Esophagus (tissue), 2 donors: ENCODE results near the gene TIAM2. TPM values are rescaled to one million over a fixed set of nuclear protein-coding genes. Genes with fewer than 3 reads are reported as not detected.
"Not testable (repeated sequence)": the region's sequence is repeated elsewhere in the genome, so short reads cannot be mapped to it uniquely, and the experiment has no call there.

Experiments used
- H3K27ac ChIP-seq, 2 donors: one replicate each; pipeline ENCODE4 v1.5.1; 2013; ENCODE audit warnings: low read depth in 2 of 2, mild to moderate bottlenecking in 2 of 2, inconsistent platforms in 1 of 2, low read length in 1 of 2, moderate library complexity in 1 of 2
- H3K27me3 ChIP-seq, 2 donors: one replicate each; pipeline ENCODE4 v1.6.1; 2013; ENCODE audit warnings: low read length in 2 of 2, control low read depth in 1 of 2, mild to moderate bottlenecking in 1 of 2; ENCODE audit not compliant: insufficient read depth in 2 of 2, control insufficient read depth in 1 of 2
- H3K36me3 ChIP-seq, 2 donors: one replicate each; pipeline ENCODE4 v1.6.1; 2013; ENCODE audit warnings: low read length in 1 of 2; ENCODE audit not compliant: control insufficient read depth in 2 of 2, insufficient read depth in 2 of 2
- H3K4me1 ChIP-seq, 2 donors: one replicate each; pipeline ENCODE4 v1.6.1; 2013; ENCODE audit warnings: low read length in 1 of 2; ENCODE audit not compliant: control insufficient read depth in 2 of 2, insufficient read depth in 2 of 2
- H3K4me3 ChIP-seq, 2 donors: one replicate each; pipeline ENCODE4 v1.5.1; 2013; ENCODE audit warnings: low read length in 2 of 2, mild to moderate bottlenecking in 2 of 2, low read depth in 1 of 2, moderate library complexity in 1 of 2
- H3K9me3 ChIP-seq, 2 donors: one replicate each; pipeline ENCODE4 v1.6.1; 2013; ENCODE audit warnings: mild to moderate bottlenecking in 2 of 2, low read depth in 1 of 2, low read length in 1 of 2, moderate library complexity in 1 of 2; ENCODE audit not compliant: control insufficient read depth in 2 of 2, insufficient read depth in 1 of 2
- WGBS, 2 donors: extraction: QIAGEN DNeasy Blood & Tissue Kit; methylation state at CpG; one replicate each; pipeline ENCODE4 v1.1.7; 2013; 5-methylcytosine and 5-hydroxymethylcytosine counted together
- polyA plus RNA-seq, 2 donors: library from polyadenylated mRNA; stranded (reverse); fragments of 200-250 nt; gene quantifications; one replicate each; pipeline ENCODE4 v1.2.3, GENCODE V29; 2013
- donor health status: healthy with polysubstance abuse.
- donor health status: Bipolar disorder and iron deficiency.

The TIAM2 gene
- polyA plus RNA-seq, 2 donors: 2.3 to 3.1 TPM

GRCh38 chr6:155201461-155202226 is 206.5 kb downstream of the TIAM2 start:
- Histone ChIP-seq H3K9me3 (no peaks in the 10 kb centered on the region), H3K27ac (no peak overlapping the region), H3K4me1 (no peaks in the 10 kb centered on the region), H3K4me3 (no peak overlapping the region), H3K27me3 (no peaks in the 10 kb centered on the region), H3K36me3 (no peaks in the 10 kb centered on the region)
- 48 to 57% methylated on average over 7 of the region's 7 CpGs for WGBS, 2 donors

GRCh38 chr6:155207223-155207622 is 212.1 kb downstream of the TIAM2 start:
- no peaks in the 10 kb centered on the region for H3K27me3 ChIP-seq
- no peak overlapping the region for H3K27ac ChIP-seq
- peaks cover 0 to 3% of the 10 kb centered on the region in 2 donors for H3K9me3 ChIP-seq
- H3K4me1 ChIP-seq: no peaks in the 10 kb centered on the region
- WGBS, 2 donors: 78 to 84% methylated on average over 5 of the region's 5 CpGs
- no peak overlapping the region for H3K4me3 ChIP-seq
- no peaks in the 10 kb centered on the region for H3K36me3 ChIP-seq

GRCh38 chr6:155212106-155212505 is 217.0 kb downstream of the TIAM2 start:
- Histone ChIP-seq H3K36me3 (no peaks in the 10 kb centered on the region), H3K4me3 (no peak overlapping the region), H3K4me1 (peaks cover 0 to 14% of the 10 kb centered on the region in 2 donors), H3K27me3 (no peaks in the 10 kb centered on the region), H3K9me3 (peaks cover 0 to 3% of the 10 kb centered on the region in 2 donors), H3K27ac (no peak overlapping the region)
- 61 to 63% methylated on average over 3 of the region's 3 CpGs for WGBS, 2 donors

DNA sequence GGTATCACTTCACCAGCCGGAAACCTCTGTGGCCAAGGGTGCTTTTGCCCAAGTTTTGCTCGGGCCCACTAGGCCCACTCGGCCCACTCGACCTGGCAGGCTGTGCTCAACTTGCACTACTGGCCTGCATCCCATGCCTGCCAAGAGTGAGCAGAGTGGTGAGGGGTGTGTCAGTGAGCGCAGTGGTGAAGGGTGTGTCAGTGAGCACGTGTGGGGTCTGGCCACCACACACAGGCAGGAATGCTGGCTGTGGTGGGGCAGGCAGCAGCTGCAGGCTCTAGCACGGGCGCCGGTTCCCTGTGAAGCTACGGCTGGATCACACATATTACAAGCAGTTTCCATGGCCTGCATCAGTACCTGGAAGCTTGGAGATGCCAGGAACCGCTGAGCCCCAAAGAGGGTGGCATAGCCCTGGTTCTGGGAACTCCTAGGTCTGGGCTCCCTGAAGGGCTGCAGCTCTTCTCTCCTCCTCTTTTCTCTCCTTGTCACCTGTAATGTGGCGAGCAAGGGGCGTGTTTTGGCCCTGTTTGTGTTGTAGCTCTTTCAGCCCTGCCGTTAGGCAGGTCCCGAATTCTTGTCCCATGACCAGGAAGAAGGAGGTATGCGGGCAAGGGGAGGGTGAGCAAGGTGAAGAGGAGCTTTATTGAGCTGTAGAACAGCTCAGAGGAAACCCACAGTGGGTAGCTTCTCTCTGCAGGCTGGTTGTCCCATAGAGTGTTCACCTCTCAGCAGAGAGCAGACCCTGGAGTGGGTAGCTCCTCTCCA is 217.7 kb downstream of the TIAM2 start:
- Histone ChIP-seq H3K4me3 (no peak overlapping the region), H3K4me1 (peaks cover 0 to 14% of the 10 kb centered on the region in 2 donors), H3K27ac (no peak overlapping the region), H3K36me3 (no peaks in the 10 kb centered on the region), H3K9me3 (no peaks in the 10 kb centered on the region), H3K27me3 (no peaks in the 10 kb centered on the region)
- whole genome bisulfite sequencing, 2 donors: 71 to 84% methylated on average over 16 of the region's 16 CpGs

DNA sequence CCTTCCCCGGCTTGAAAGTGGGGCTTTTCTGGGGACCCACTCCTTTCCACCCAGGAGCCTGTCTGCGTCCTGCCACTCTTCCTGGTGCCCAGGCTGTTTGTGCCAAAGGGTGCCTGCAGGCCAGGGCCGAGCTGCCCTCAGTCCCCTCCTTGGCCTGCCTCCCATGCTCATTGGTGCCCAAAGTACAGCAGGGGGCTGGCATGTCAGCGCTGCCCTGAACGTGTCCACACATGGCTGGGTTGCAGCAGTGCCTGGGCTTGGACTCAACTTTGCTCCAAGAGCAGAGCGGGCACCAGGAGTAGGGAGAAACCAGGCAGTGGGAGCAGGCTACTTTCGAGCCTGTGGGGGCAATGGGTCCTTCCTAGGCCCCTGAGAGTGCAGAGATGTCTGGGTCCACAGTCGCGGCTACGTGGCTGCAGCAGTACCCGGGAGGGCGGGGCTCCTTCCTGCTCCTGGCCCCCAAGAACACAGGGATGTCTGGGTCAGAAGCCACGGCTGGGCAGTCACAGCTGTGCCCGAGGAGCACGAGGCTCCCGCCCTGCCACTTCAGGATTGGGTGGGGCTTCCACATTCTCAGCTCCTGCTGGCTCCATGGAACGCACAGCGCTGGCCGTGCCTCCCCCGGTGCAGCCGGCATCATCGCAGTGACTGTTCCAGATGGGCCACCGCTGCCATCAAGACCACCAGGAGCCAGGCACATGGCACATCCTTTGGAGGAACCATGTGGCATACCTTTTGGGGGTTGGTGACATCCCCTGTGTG is 218.7 kb downstream of the TIAM2 start:
- Histone ChIP-seq H3K36me3 (no peaks in the 10 kb centered on the region), H3K27me3 (no peaks in the 10 kb centered on the region), H3K9me3 (no peaks in the 10 kb centered on the region), H3K27ac (no peak overlapping the region), H3K4me1 (peaks cover 0 to 14% of the 10 kb centered on the region in 2 donors), H3K4me3 (no peak overlapping the region)
- WGBS, 2 donors: 72 to 77% methylated on average over 22 to 23 of the region's 23 CpGs

DNA sequence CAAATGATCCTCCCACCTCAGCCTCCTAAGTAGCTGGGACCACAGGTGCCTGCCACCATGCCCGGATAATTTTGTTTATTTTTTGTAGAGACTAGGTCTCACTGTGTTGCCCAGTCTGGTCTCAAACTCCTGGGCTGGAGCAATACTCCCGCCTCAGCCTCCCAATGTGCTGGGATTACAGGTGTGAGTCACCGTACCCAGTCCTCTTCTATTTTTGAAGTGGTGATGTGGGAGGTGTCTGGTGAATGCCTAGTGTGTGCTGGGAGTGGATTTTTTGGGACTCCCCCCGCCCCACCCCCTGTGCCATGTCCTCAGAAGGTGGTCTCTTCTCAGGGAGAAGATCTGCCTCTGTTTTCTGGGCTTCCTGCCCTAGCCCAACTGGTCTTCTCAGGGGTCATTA is 220.8 kb downstream of the TIAM2 start:
- H3K27ac ChIP-seq: no peak overlapping the region
- no peaks in the 10 kb centered on the region for H3K27me3 ChIP-seq
- H3K9me3 ChIP-seq: no peaks in the 10 kb centered on the region
- H3K4me1 ChIP-seq: peaks cover 2 to 21% of the 10 kb centered on the region in 2 donors
- WGBS, 2 donors: 81 to 84% methylated on average over 4 of the region's 4 CpGs
- H3K4me3 ChIP-seq: no peak overlapping the region
- H3K36me3 ChIP-seq: no peaks in the 10 kb centered on the region

DNA sequence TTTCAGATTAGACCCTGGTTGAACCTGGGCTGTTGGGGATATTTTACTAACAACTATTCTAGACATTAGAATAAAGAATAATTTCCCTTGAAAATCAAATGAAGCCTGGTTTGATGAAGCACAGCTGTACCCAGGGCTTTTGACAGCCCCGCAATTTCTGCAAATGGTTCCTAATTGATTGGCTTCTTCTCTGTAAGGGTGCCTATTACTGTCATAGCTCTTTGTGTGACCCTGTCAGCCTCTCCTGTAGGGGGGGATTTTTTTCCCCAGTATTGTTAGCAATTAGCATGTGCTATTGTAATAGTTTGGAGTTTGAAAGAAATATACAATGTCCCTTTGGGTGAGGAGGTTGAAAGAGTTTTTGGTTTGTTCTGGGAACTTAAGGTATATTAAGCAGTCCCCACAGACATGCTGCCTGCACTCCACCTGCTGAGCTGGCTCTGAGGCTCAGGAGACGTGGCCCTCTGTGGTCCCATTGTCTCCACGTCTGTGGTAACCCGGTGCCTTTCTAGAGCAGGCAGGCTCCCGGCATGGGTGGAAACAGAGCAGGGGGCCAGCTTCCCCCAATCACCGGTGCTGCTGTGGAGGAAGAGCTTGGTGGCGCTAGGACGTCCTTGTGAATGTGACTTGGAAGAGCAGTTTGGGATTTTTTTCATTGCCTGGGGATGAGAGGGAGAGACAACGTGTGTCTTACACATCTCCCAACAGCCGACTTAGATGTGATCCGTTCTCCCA is 221.4 kb downstream of the TIAM2 start:
- H3K4me1 ChIP-seq: peaks cover 2 to 21% of the 10 kb centered on the region in 2 donors
- H3K27ac ChIP-seq: peak overlapping the region in 1 of 2 donors; percentile 29
- no peak overlapping the region for H3K4me3 ChIP-seq
- 37 to 47% methylated on average over 11 of the region's 11 CpGs for WGBS, 2 donors
- H3K27me3 ChIP-seq: no peaks in the 10 kb centered on the region
- no peaks in the 10 kb centered on the region for H3K36me3 ChIP-seq
- no peaks in the 10 kb centered on the region for H3K9me3 ChIP-seq

- H3K27me3 ChIP-seq, H3K36me3 ChIP-seq, H3K27ac ChIP-seq, H3K9me3 ChIP-seq, H3K4me3 ChIP-seq: not testable (repeated sequence)
- 92% methylated on average over 14 to 20 of the region's 20 CpGs for WGBS, 2 donors
- peaks cover 2 to 15% of the 10 kb centered on the region in 2 donors for H3K4me1 ChIP-seq
Measured at GRCh38 chr6:155218711-155219110, 223.6 kb downstream of the TIAM2 start.

GRCh38 chr6:155219299-155219698 is 224.2 kb downstream of the TIAM2 start:
- Histone ChIP-seq H3K9me3 (no peaks in the 10 kb centered on the region), H3K36me3 (no peaks in the 10 kb centered on the region), H3K4me1 (peaks cover 2 to 9% of the 10 kb centered on the region in 2 donors), H3K27ac (peak overlapping the region in 1 of 2 donors; percentile 47), H3K4me3 (no peak overlapping the region), H3K27me3 (no peaks in the 10 kb centered on the region)
- 78 to 80% methylated on average over 7 of the region's 7 CpGs for WGBS, 2 donors
